H1 (cell line): Measurements from ENCODE around the gene AWAT1.
"Not testable (repeated sequence)": the region's sequence is repeated elsewhere in the genome, so short reads cannot be mapped to it uniquely, and the experiment has no call there.

ENCODE experiments used
- CHD2 ChIP-seq: IDR thresholded peaks from 2 replicates; pipeline ENCODE4 v1.6.1; 2012; ENCODE audit warnings: low read length, improper control_type of control experiment
- MAFK ChIP-seq: IDR thresholded peaks from 2 replicates; pipeline ENCODE4 v1.6.1; 2012; ENCODE audit warnings: low read depth, mild to moderate bottlenecking, improper control_type of control experiment, low read length
- POLR2A ChIP-seq, 2 experiments: IDR thresholded peaks; 1 replicate in 1 of 2; 2 replicates in 1 of 2; pipeline ENCODE4 v1.6.1; 2011; ENCODE audit warnings: low read depth in 2 of 2, low read length in 2 of 2, mild to moderate bottlenecking in 2 of 2; ENCODE audit errors: control extremely low read depth in 1 of 2
- RAD21 ChIP-seq, 2 experiments: IDR thresholded peaks in 1 of 2; conservative IDR thresholded peaks in 1 of 2; 2 replicates each; pipeline ENCODE4 v1.6.1; 2011; ENCODE audit warnings: low read depth in 2 of 2, low read length in 2 of 2, improper control_type of control experiment in 1 of 2, inconsistent platforms in 1 of 2, mild to moderate bottlenecking in 1 of 2, moderate library complexity in 1 of 2
- SIN3A ChIP-seq, 2 experiments: IDR thresholded peaks in 1 of 2; conservative IDR thresholded peaks in 1 of 2; 2 replicates each; pipeline ENCODE4 v1.6.1; 2011 to 2012; ENCODE audit warnings: low read length in 2 of 2, improper control_type of control experiment in 1 of 2, low read depth in 1 of 2, mild to moderate bottlenecking in 1 of 2
- TAF1 ChIP-seq: IDR thresholded peaks from 2 replicates; pipeline ENCODE4 v1.6.1; 2011; ENCODE audit warnings: mild to moderate bottlenecking, low read depth, low read length
- TF ChIP-seq, protein P1 (sequence below): IDR thresholded peaks from 2 replicates; pipeline ENCODE4 v1.6.1; 2012; ENCODE audit warnings: inconsistent platforms
- TF ChIP-seq, protein P2 (sequence below), 3 experiments: IDR thresholded peaks; 1 replicate in 2 of 3; 2 replicates in 1 of 3; pipeline versions ENCODE4 v1.5.1 to v1.6.1; 2011; ENCODE audit warnings: low read length in 3 of 3, mild to moderate bottlenecking in 3 of 3, inconsistent platforms in 2 of 3, low read depth in 1 of 3, moderate library complexity in 1 of 3; ENCODE audit not compliant: insufficient read depth in 1 of 3; ENCODE audit errors: control extremely low read depth in 1 of 3
- TF ChIP-seq, protein P3 (sequence below): IDR thresholded peaks from 2 replicates; pipeline ENCODE4 v1.6.1; 2011; ENCODE audit warnings: low read length, improper control_type of control experiment

DNA sequence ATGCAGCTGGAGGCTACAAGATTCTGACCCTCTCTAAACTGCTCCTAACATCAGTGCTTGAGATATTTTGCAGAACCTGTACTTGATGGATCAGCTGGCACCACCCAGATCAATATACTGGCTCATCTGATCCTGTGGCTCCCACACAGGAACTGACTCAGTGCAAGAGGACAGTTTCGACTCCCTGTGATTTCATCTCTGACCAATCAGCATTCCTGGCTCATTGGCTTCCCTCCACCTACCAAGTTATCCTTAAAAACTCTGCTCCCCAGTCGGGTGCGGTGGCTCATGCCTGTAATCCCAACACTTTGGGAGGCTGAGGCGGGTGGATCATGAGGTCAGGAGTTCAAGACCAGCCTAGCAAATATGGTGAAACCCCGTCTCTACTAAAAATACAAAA lies 9.1 kb downstream of the AWAT1 start:
- not testable (repeated sequence) for TF ChIP-seq SIN3A (conservative IDR thresholded peaks at IDR 0.05 in 1 of 2, IDR thresholded peaks at IDR 0.05 in 1 of 2; ENCODE audit: low read depth in 1 of 2, low read length in 2 of 2); POLR2A (IDR thresholded peaks at IDR 0.05; ENCODE audit: control extremely low read depth in 1 of 2, low read depth in 2 of 2, low read length in 2 of 2); RAD21 (IDR thresholded peaks at IDR 0.05 in 1 of 2, conservative IDR thresholded peaks at IDR 0.05 in 1 of 2; ENCODE audit: low read depth in 2 of 2, low read length in 2 of 2); CHD2; TAF1; MAFK
- TF ChIP-seq, protein P1, sequence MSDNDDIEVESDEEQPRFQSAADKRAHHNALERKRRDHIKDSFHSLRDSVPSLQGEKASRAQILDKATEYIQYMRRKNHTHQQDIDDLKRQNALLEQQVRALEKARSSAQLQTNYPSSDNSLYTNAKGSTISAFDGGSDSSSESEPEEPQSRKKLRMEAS: not testable (repeated sequence)
- TF ChIP-seq, protein P2, sequence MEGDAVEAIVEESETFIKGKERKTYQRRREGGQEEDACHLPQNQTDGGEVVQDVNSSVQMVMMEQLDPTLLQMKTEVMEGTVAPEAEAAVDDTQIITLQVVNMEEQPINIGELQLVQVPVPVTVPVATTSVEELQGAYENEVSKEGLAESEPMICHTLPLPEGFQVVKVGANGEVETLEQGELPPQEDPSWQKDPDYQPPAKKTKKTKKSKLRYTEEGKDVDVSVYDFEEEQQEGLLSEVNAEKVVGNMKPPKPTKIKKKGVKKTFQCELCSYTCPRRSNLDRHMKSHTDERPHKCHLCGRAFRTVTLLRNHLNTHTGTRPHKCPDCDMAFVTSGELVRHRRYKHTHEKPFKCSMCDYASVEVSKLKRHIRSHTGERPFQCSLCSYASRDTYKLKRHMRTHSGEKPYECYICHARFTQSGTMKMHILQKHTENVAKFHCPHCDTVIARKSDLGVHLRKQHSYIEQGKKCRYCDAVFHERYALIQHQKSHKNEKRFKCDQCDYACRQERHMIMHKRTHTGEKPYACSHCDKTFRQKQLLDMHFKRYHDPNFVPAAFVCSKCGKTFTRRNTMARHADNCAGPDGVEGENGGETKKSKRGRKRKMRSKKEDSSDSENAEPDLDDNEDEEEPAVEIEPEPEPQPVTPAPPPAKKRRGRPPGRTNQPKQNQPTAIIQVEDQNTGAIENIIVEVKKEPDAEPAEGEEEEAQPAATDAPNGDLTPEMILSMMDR (IDR thresholded peaks at IDR 0.05; ENCODE audit: control extremely low read depth in 1 of 3, insufficient read depth in 1 of 3, low read depth in 1 of 3, low read length in 3 of 3): not testable (repeated sequence)
- TF ChIP-seq, protein P3, sequence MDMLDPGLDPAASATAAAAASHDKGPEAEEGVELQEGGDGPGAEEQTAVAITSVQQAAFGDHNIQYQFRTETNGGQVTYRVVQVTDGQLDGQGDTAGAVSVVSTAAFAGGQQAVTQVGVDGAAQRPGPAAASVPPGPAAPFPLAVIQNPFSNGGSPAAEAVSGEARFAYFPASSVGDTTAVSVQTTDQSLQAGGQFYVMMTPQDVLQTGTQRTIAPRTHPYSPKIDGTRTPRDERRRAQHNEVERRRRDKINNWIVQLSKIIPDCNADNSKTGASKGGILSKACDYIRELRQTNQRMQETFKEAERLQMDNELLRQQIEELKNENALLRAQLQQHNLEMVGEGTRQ: not testable (repeated sequence)
